Neural cell (in vitro differentiated cells): ENCODE data around the gene FHOD1.

ENCODE experiments used
- EP300 ChIP-seq: fragments of 450-650 bp; conservative IDR thresholded peaks from 2 replicates; pipeline ENCODE4 v1.6.1; 2014; ENCODE audit warnings: antibody characterized with exemption, mild to moderate bottlenecking, moderate library complexity; ENCODE audit not compliant: poor library complexity, severe bottlenecking
- EZH2 ChIP-seq: fragments of 200-600, 300-800 bp; shearing (Covaris generic), sonication (generic); IDR thresholded peaks from 2 replicates; pipeline ENCODE4 v1.6.1; 2014; ENCODE audit warnings: antibody characterized with exemption, low read length, borderline replicate concordance, mild to moderate bottlenecking; ENCODE audit not compliant: insufficient read depth, poor library complexity, severe bottlenecking
- MXI1 ChIP-seq: fragments of 450-650 bp; conservative IDR thresholded peaks from 2 replicates; pipeline ENCODE4 v1.6.1; 2014; ENCODE audit warnings: antibody characterized with exemption, mild to moderate bottlenecking; ENCODE audit not compliant: poor library complexity, severe bottlenecking
- POLR2AphosphoS5 ChIP-seq: IDR thresholded peaks from 2 replicates; pipeline ENCODE4 v1.6.1; 2012
- RAD21 ChIP-seq: fragments of 450-650 bp; conservative IDR thresholded peaks from 2 replicates; pipeline ENCODE4 v1.6.1; 2014; ENCODE audit warnings: antibody characterized with exemption, mild to moderate bottlenecking, moderate library complexity
- REST ChIP-seq: IDR thresholded peaks from 2 replicates; pipeline ENCODE4 v1.6.1; 2012; ENCODE audit warnings: borderline replicate concordance
- SMC3 ChIP-seq: fragments of 450-650 bp; conservative IDR thresholded peaks from 2 replicates; pipeline ENCODE4 v1.6.1; 2014; ENCODE audit warnings: antibody characterized with exemption, mild to moderate bottlenecking, moderate library complexity; ENCODE audit not compliant: poor library complexity
- TAF1 ChIP-seq: IDR thresholded peaks from 2 replicates; pipeline ENCODE4 v1.6.1; 2012; ENCODE audit warnings: low read depth
- TF ChIP-seq, protein P1 (sequence below): fragments of 450-650 bp; IDR thresholded peaks from 2 replicates; pipeline ENCODE4 v1.5.1; 2014; ENCODE audit warnings: antibody characterized with exemption, mild to moderate bottlenecking, moderate library complexity; ENCODE audit not compliant: poor library complexity, severe bottlenecking

DNA sequence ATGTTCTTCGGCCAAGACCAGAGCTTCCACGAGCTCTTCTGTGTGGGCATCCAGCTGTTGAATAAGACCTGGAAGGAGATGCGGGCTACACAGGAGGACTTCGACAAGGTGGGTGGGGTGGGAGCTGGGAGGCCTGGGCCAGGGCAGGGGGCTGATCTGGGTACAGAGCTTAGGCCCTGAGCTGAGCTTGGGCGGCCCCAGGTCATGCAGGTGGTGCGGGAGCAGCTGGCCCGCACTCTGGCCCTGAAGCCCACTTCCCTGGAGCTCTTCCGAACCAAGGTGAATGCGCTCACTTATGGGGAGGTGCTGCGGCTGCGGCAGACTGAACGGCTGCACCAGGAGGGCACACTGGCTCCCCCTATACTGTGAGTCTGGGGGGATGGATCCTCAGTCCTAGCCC is 44.9 kb downstream of the FHOD1 start:
- no peak for TF ChIP-seq POLR2AphosphoS5
- TF ChIP-seq RAD21: no peak
- TF ChIP-seq, protein P1, sequence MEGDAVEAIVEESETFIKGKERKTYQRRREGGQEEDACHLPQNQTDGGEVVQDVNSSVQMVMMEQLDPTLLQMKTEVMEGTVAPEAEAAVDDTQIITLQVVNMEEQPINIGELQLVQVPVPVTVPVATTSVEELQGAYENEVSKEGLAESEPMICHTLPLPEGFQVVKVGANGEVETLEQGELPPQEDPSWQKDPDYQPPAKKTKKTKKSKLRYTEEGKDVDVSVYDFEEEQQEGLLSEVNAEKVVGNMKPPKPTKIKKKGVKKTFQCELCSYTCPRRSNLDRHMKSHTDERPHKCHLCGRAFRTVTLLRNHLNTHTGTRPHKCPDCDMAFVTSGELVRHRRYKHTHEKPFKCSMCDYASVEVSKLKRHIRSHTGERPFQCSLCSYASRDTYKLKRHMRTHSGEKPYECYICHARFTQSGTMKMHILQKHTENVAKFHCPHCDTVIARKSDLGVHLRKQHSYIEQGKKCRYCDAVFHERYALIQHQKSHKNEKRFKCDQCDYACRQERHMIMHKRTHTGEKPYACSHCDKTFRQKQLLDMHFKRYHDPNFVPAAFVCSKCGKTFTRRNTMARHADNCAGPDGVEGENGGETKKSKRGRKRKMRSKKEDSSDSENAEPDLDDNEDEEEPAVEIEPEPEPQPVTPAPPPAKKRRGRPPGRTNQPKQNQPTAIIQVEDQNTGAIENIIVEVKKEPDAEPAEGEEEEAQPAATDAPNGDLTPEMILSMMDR: no peak
- TF ChIP-seq TAF1: no peak
- no peak for TF ChIP-seq EZH2
- no peak for TF ChIP-seq EP300
- TF ChIP-seq REST: no peak
- no peak for TF ChIP-seq MXI1
- TF ChIP-seq SMC3: no peak
